Measurements from ENCODE around the gene ARHGEF16. TPM values are rescaled to one million over a fixed set of nuclear protein-coding genes. Genes with fewer than 3 reads are reported as not detected.

Gene ARHGEF16
- total RNA-seq, 1 donor from 2014 or later, result 2.0 TPM

GRCh38 chr1:3479511-3480368 lies 25.3 kb downstream of the ARHGEF16 start:
- H3K36me3 Mint-ChIP-seq (ENCODE audit: low read depth), result no peaks in the 10 kb centered on the region
- DNase-seq (ENCODE audit: low spot score), result no peak
- no peak overlapping the region for H3K27ac Mint-ChIP-seq (ENCODE audit: unreplicated experiment)
- H3K27me3 Mint-ChIP-seq (ENCODE audit: low read depth), result no peaks in the 10 kb centered on the region
- H3K9me3 Mint-ChIP-seq (ENCODE audit: low read depth), result no peaks in the 10 kb centered on the region
- TF ChIP-seq, protein P1, sequence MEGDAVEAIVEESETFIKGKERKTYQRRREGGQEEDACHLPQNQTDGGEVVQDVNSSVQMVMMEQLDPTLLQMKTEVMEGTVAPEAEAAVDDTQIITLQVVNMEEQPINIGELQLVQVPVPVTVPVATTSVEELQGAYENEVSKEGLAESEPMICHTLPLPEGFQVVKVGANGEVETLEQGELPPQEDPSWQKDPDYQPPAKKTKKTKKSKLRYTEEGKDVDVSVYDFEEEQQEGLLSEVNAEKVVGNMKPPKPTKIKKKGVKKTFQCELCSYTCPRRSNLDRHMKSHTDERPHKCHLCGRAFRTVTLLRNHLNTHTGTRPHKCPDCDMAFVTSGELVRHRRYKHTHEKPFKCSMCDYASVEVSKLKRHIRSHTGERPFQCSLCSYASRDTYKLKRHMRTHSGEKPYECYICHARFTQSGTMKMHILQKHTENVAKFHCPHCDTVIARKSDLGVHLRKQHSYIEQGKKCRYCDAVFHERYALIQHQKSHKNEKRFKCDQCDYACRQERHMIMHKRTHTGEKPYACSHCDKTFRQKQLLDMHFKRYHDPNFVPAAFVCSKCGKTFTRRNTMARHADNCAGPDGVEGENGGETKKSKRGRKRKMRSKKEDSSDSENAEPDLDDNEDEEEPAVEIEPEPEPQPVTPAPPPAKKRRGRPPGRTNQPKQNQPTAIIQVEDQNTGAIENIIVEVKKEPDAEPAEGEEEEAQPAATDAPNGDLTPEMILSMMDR (IDR thresholded peaks at IDR 0.05), result no peak
- H3K4me3 Mint-ChIP-seq (ENCODE audit: unreplicated experiment), result no peak overlapping the region
- H3K4me1 Mint-ChIP-seq (ENCODE audit: low read depth), result peaks cover 4% of the 10 kb centered on the region

GRCh38 chr1:3480369-3480719 lies 25.9 kb downstream of the ARHGEF16 start:
- TF ChIP-seq, protein P1 (IDR thresholded peaks at IDR 0.05), result no peak
- no peaks in the 10 kb centered on the region for H3K9me3 Mint-ChIP-seq (ENCODE audit: low read depth)
- H3K27me3 Mint-ChIP-seq (ENCODE audit: low read depth), result no peaks in the 10 kb centered on the region
- DNase-seq (ENCODE audit: low spot score), result no peak
- no peak overlapping the region for H3K27ac Mint-ChIP-seq (ENCODE audit: unreplicated experiment)
- H3K4me1 Mint-ChIP-seq (ENCODE audit: low read depth), result peaks cover 4% of the 10 kb centered on the region
- no peak overlapping the region for H3K4me3 Mint-ChIP-seq (ENCODE audit: unreplicated experiment)
- no peaks in the 10 kb centered on the region for H3K36me3 Mint-ChIP-seq (ENCODE audit: low read depth)

DNA sequence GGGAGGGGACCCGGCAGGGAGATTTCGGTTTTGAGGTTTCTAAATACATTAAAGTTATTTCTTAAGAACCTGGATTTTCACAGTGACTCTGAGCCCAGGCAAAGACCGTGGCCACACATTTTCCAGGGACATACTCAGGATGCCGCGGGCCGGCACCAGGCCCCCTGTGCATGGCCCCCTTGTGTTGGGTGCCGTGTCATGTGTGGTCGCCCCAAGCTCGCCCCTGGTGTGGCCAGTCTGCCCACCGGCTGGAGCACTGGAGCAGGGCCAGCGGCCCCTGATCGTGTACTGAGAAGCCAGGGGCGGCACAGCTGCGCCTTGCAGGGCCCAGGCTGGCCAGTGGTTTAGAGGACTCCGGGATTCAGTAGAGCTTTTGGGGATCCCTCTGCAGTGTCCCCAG lies 26.6 kb downstream of the ARHGEF16 start:
- TF ChIP-seq, protein P1 (IDR thresholded peaks at IDR 0.05), result no peak
- no peak overlapping the region for H3K27ac Mint-ChIP-seq (ENCODE audit: unreplicated experiment)
- no peaks in the 10 kb centered on the region for H3K36me3 Mint-ChIP-seq (ENCODE audit: low read depth)
- H3K4me1 Mint-ChIP-seq (ENCODE audit: low read depth), result peaks cover 4% of the 10 kb centered on the region
- H3K4me3 Mint-ChIP-seq (ENCODE audit: unreplicated experiment), result no peak overlapping the region
- no peaks in the 10 kb centered on the region for H3K9me3 Mint-ChIP-seq (ENCODE audit: low read depth)
- no peaks in the 10 kb centered on the region for H3K27me3 Mint-ChIP-seq (ENCODE audit: low read depth)
- no peak for DNase-seq (ENCODE audit: low spot score)

GRCh38 chr1:3481836-3482375 lies 27.4 kb downstream of the ARHGEF16 start:
- H3K4me1 Mint-ChIP-seq (ENCODE audit: low read depth), result peaks cover 4% of the 10 kb centered on the region
- no peak for DNase-seq (ENCODE audit: low spot score)
- H3K27ac Mint-ChIP-seq (ENCODE audit: unreplicated experiment), result no peak overlapping the region
- H3K36me3 Mint-ChIP-seq (ENCODE audit: low read depth), result no peaks in the 10 kb centered on the region
- no peak overlapping the region for H3K4me3 Mint-ChIP-seq (ENCODE audit: unreplicated experiment)
- TF ChIP-seq, protein P1 (IDR thresholded peaks at IDR 0.05), result no peak
- H3K27me3 Mint-ChIP-seq (ENCODE audit: low read depth), result no peaks in the 10 kb centered on the region
- no peaks in the 10 kb centered on the region for H3K9me3 Mint-ChIP-seq (ENCODE audit: low read depth)

DNA sequence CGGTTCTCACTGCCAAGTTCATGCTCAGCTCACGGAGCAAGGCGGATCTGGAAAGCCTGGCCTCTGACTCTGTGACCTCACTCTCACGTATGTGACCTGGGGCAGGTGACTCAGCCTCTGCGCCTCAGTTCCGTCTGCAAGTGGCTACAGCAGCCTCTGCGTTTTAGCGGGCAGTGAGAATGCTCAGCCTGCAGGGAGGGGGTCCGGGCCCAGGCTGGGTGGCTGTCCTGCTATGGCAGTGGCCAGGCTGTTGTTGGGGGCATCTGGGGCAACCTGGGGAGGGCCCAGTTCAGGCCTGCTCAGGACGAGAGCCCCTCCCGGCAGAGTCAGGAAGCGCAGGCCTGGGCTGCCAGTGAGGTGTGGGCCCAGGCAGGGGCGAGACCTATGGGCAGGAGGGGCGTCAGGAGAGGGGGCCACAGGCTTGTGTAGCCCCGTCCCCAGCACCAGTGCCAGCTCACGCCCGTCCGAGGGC lies 27.9 kb downstream of the ARHGEF16 start:
- TF ChIP-seq, protein P1 (IDR thresholded peaks at IDR 0.05), result peak; percentile 57
- DNase-seq (ENCODE audit: low spot score), result no peak
- H3K4me3 Mint-ChIP-seq (ENCODE audit: unreplicated experiment), result no peak overlapping the region
- H3K4me1 Mint-ChIP-seq (ENCODE audit: low read depth), result peaks cover 4% of the 10 kb centered on the region
- H3K27ac Mint-ChIP-seq (ENCODE audit: unreplicated experiment), result peak overlapping the region; percentile 45
- no peaks in the 10 kb centered on the region for H3K27me3 Mint-ChIP-seq (ENCODE audit: low read depth)
- no peaks in the 10 kb centered on the region for H3K9me3 Mint-ChIP-seq (ENCODE audit: low read depth)
- peaks cover 1% of the 10 kb centered on the region for H3K36me3 Mint-ChIP-seq (ENCODE audit: low read depth)
